Astrocyte of the cerebellum (primary cell): Measurements from ENCODE around the gene STRBP.

Source experiments
- DNase-seq: peaks from one replicate; pipeline ENCODE4 v3.0.0-alpha.2; 2011; ENCODE audit warnings: low read depth
- H3K4me3 ChIP-seq: 2 replicates; pipeline ENCODE4 v1.5.1; 2011; ENCODE audit warnings: mild to moderate bottlenecking, low read depth, low read length, moderate library complexity
- CTCF ChIP-seq: IDR thresholded peaks from 2 replicates; pipeline ENCODE4 v1.5.1; 2012; ENCODE audit warnings: low read length, low read depth, moderate library complexity, mild to moderate bottlenecking; ENCODE audit errors: missing control alignments
- in situ Hi-C: cut with HindIII; loops from 2 replicates; pipeline ENCODE4 v1.10.0; 2017; ENCODE audit warnings: low sequenced_read_pairs

STRBP gene

GRCh38 chr9:123127512-123128075, 140.8 kb downstream of the STRBP start:
- DNase-seq = no peak
- no peak for TF ChIP-seq CTCF
- in situ Hi-C loops = no loop called here
- H3K4me3 ChIP-seq = no peak overlapping the region

GRCh38 chr9:123121457-123121856, 146.9 kb downstream of the STRBP start:
- no peak for DNase-seq
- no peak overlapping the region for H3K4me3 ChIP-seq
- no peak for TF ChIP-seq CTCF
- in situ Hi-C loops = no loop called here

- TF ChIP-seq CTCF = no peak
- DNase-seq = no peak
- in situ Hi-C loops = no loop called here
- no peak overlapping the region for H3K4me3 ChIP-seq
These were observed 147.4 kb downstream of the STRBP start for GRCh38 chr9:123120953-123121352.

- in situ Hi-C loops = no loop called here
- no peak for TF ChIP-seq CTCF
- peak; percentile 79 for DNase-seq
- no peak overlapping the region for H3K4me3 ChIP-seq
These were observed 148.3 kb downstream of the STRBP start for GRCh38 chr9:123120131-123120530.

GRCh38 chr9:123119566-123119965, 148.8 kb downstream of the STRBP start:
- no peak overlapping the region for H3K4me3 ChIP-seq
- no peak for TF ChIP-seq CTCF
- in situ Hi-C loops = no loop called here
- peak; percentile 35 for DNase-seq

GRCh38 chr9:123116036-123116435, 152.3 kb downstream of the STRBP start:
- no peak for TF ChIP-seq CTCF
- in situ Hi-C loops = no loop called here
- H3K4me3 ChIP-seq = no peak overlapping the region
- no peak for DNase-seq
